ENCODE results near the gene MRPL12. TPM values are rescaled to one million over a fixed set of nuclear protein-coding genes. Genes with fewer than 3 reads are reported as not detected.
A peak's percentile ranks its signal among the peaks of the same experiment; 100 is the strongest.

MRPL12 gene
- total RNA-seq, 1 experiment from 2014 or later = 140 TPM

DNA sequence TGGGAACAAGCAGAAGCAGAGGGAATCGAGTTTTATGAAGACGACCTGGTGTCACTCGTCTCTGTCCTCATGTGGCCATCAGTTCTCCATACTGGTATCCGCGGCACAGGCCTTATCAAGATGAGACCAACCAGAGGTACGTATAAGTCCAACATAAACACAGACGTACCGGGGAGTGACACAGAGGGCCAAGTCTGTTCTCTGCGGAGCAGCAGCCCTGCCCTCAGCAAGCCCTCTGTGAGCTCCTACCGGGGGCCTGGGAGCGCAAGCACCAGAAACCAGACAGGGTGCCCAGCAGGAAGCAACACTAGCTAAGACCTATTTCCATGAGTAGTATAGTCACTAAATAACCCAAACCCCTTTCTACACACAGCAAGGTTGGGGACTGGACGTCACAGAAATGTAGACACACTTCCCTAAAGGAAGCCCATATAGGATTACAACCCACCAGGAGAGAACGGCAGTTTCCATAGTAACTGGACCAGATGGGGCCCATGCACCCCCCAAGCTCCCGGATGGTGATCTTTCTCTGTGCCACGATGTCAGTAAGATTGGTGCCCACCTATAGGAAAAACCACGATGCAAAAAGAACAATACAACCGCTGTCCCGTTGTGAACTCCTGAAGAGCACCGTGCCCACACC, 20.5 kb upstream of the MRPL12 start:
- no peak overlapping the region for H3K14ac ChIP-seq (ENCODE audit: insufficient read depth, low read length)
- H3K27ac ChIP-seq (ENCODE audit: insufficient read length, low read depth, low read length) = no peak overlapping the region
- no peak overlapping the region for H3K4ac ChIP-seq (ENCODE audit: low read depth, low read length)
- H4K8ac ChIP-seq (replicated peaks; ENCODE audit: insufficient read length, low read depth, low read length) = no peak overlapping the region
- H3T11ph ChIP-seq (ENCODE audit: low read length) = no peak overlapping the region
- H3K4me1 Mint-ChIP-seq = peaks cover 14 to 20% of the 10 kb centered on the region in 2 experiments
- peaks cover 8% of the 10 kb centered on the region for H3K79me1 ChIP-seq (ENCODE audit: insufficient read depth, low read depth, low read length, poor library complexity, severe bottlenecking)
- no peaks in the 10 kb centered on the region for H3K9me3 Mint-ChIP-seq
- H2AK5ac ChIP-seq (ENCODE audit: insufficient read length, low read length) = no peak overlapping the region
- H3K27ac Mint-ChIP-seq = peak overlapping the region in 2 of 3 experiments; percentile 62 to 74; a peak in 4 of 7 replicates
- H3K79me2 ChIP-seq (ENCODE audit: insufficient read depth, low read length) = peaks cover 9% of the 10 kb centered on the region; the same call in 1 of the 2 replicates
- H2BK5ac ChIP-seq (ENCODE audit: insufficient read length, low read length) = no peak overlapping the region
- H3K23me2 ChIP-seq (ENCODE audit: insufficient read length, low read depth, low read length, poor library complexity, severe bottlenecking) = peaks cover 10% of the 10 kb centered on the region
- no CpG with 5 or more reads among the region's 19 CpGs for WGBS (ENCODE audit: extremely low coverage, insufficient read length, low lambda C conversion rate)
- H3K23ac ChIP-seq (ENCODE audit: insufficient read length, low read depth, low read length) = no peak overlapping the region
- no peak overlapping the region for H2BK12ac ChIP-seq (ENCODE audit: insufficient read length, low read depth, low read length)
- H3K4me3 Mint-ChIP-seq = peak overlapping the region; percentile 86 to 89
- no peak for DNase-seq
- H3K4me1 ChIP-seq (ENCODE audit: insufficient read depth, low read length) = no peaks in the 10 kb centered on the region
- H3K4me2 ChIP-seq (ENCODE audit: insufficient read depth, insufficient read length, low read length) = peak overlapping the region; percentile 91
- H3K18ac ChIP-seq (ENCODE audit: insufficient read length, low read depth, low read length) = no peak overlapping the region
- H4K5ac ChIP-seq (ENCODE audit: insufficient read length, low read depth, low read length) = no peak overlapping the region
- peak overlapping the region; percentile 71 for H3K9ac ChIP-seq (ENCODE audit: extremely low read depth, insufficient read length, low read length)
- no peak overlapping the region for H2BK120ac ChIP-seq (ENCODE audit: low read depth, low read length, poor library complexity, severe bottlenecking)
- no peak overlapping the region for H2BK20ac ChIP-seq (ENCODE audit: low read depth, low read length, poor library complexity, severe bottlenecking)
- TF ChIP-seq, protein P1, sequence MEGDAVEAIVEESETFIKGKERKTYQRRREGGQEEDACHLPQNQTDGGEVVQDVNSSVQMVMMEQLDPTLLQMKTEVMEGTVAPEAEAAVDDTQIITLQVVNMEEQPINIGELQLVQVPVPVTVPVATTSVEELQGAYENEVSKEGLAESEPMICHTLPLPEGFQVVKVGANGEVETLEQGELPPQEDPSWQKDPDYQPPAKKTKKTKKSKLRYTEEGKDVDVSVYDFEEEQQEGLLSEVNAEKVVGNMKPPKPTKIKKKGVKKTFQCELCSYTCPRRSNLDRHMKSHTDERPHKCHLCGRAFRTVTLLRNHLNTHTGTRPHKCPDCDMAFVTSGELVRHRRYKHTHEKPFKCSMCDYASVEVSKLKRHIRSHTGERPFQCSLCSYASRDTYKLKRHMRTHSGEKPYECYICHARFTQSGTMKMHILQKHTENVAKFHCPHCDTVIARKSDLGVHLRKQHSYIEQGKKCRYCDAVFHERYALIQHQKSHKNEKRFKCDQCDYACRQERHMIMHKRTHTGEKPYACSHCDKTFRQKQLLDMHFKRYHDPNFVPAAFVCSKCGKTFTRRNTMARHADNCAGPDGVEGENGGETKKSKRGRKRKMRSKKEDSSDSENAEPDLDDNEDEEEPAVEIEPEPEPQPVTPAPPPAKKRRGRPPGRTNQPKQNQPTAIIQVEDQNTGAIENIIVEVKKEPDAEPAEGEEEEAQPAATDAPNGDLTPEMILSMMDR (conservative IDR thresholded peaks at IDR 0.05) = no peak
- no peaks in the 10 kb centered on the region for H3K27me3 ChIP-seq (ENCODE audit: insufficient read depth, low read length)
- H2BK15ac ChIP-seq (ENCODE audit: low read depth, low read length) = no peak overlapping the region
- H4K91ac ChIP-seq (ENCODE audit: insufficient read length, low read depth, low read length) = no peak overlapping the region
- H2AFZ ChIP-seq (ENCODE audit: low read length) = no peak overlapping the region
- H3K27me3 Mint-ChIP-seq (ENCODE audit: low read depth) = no peaks in the 10 kb centered on the region
- no peak overlapping the region for H3K56ac ChIP-seq (ENCODE audit: insufficient read length, low read depth, low read length)
- peaks cover 13 to 37% (median 29%) of the 10 kb centered on the region in 3 experiments for H3K36me3 Mint-ChIP-seq (ENCODE audit: insufficient read depth in 1 of 3, low read depth in 3 of 3)
- H3K9me3 ChIP-seq (ENCODE audit: control insufficient read depth, low read depth, low read length) = no peaks in the 10 kb centered on the region
- no peaks in the 10 kb centered on the region for H4K20me1 ChIP-seq (ENCODE audit: control insufficient read depth, insufficient read depth, insufficient read length)

Data from H9 (cell line).